Measurements from ENCODE around the gene PLCB1.

The PLCB1 gene

GRCh38 chr20:8515810-8516435 lies 383.9 kb downstream of the PLCB1 start:
- DNase-seq: no peak

GRCh38 chr20:8518878-8519277 lies 386.8 kb downstream of the PLCB1 start:
- DNase-seq: no peak

GRCh38 chr20:8519887-8520286 lies 387.8 kb downstream of the PLCB1 start:
- no peak for DNase-seq

GRCh38 chr20:8522168-8522567 lies 390.1 kb downstream of the PLCB1 start:
- no peak for DNase-seq

GRCh38 chr20:8523684-8524083 lies 391.6 kb downstream of the PLCB1 start:
- DNase-seq: peak; percentile 28

GRCh38 chr20:8524101-8525016 lies 392.3 kb downstream of the PLCB1 start:
- DNase-seq: no peak

GRCh38 chr20:8525017-8525343 lies 392.9 kb downstream of the PLCB1 start:
- no peak for DNase-seq

GRCh38 chr20:8526610-8527009 lies 394.5 kb downstream of the PLCB1 start:
- no peak for DNase-seq

GRCh38 chr20:8527998-8528723 lies 396.1 kb downstream of the PLCB1 start:
- peak; percentile 92 for DNase-seq

- no peak for DNase-seq
Measured at GRCh38 chr20:8530022-8530421, 398.0 kb downstream of the PLCB1 start.

- no peak for DNase-seq
Measured at GRCh38 chr20:8532169-8532568, 400.1 kb downstream of the PLCB1 start.

GRCh38 chr20:8534368-8535160 lies 402.5 kb downstream of the PLCB1 start:
- DNase-seq: no peak

GRCh38 chr20:8535403-8536261 lies 403.6 kb downstream of the PLCB1 start:
- DNase-seq: peak; percentile 56

- DNase-seq: no peak
Measured at GRCh38 chr20:8536262-8536618, 404.2 kb downstream of the PLCB1 start.

- DNase-seq: no peak
Measured at GRCh38 chr20:8540466-8540865, 408.4 kb downstream of the PLCB1 start.

GRCh38 chr20:8542110-8542486 lies 410.0 kb downstream of the PLCB1 start:
- no peak for DNase-seq

GRCh38 chr20:8545212-8545611 lies 413.1 kb downstream of the PLCB1 start:
- DNase-seq: no peak

GRCh38 chr20:8547035-8547650 lies 415.1 kb downstream of the PLCB1 start:
- no peak for DNase-seq

- DNase-seq: no peak
Measured at GRCh38 chr20:8547968-8548588, 416.0 kb downstream of the PLCB1 start.

- no peak for DNase-seq
Measured at GRCh38 chr20:8549192-8549591, 417.1 kb downstream of the PLCB1 start.

GRCh38 chr20:8557711-8558110 lies 425.6 kb downstream of the PLCB1 start:
- DNase-seq: no peak
